NCI-H2029 treated with DMSO at 0.1 percent for 48 hours (cell line): ENCODE measurements around the gene SORCS2.
"Not testable (repeated sequence)": the region's sequence is repeated elsewhere in the genome, so short reads cannot be mapped to it uniquely, and the experiment has no call there.

ENCODE experiments used
- DNase-seq: peaks from one replicate; lab custom pipeline; 2025; lab: John Stamatoyannopoulos, UW

The SORCS2 gene

DNA sequence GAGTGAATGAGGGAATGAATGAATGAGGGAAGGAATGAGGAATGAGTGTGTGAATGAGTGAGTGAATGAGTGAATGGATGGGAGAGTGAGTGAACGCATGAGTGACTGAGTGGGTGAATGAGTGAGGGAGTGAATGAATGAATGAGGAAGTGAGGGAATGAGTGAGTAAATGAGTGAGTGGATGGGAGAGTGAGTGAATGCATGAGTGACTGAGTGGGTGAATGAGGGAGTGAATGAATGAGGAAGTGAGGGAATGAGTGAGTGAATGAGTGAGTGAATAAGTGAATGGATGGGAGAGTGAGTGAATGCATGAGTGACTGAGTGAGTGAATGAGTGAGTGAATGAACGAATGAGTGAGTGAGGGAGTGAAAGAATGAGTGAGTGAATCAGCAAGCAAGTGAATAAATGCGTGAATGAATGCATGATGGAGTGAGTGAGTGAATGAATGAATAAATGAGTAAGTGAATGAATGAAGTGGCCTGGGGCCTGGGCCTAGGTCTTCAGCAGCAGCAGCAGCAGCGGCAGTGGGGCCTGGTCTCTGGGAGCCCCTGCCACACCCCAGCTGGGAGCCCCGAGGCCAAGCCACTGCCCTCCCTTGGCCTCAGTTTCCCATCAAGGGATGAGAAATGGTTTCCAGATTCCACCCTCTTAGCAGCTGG is 258.6 kb downstream of the SORCS2 start:
- DNase-seq = no peak

DNA sequence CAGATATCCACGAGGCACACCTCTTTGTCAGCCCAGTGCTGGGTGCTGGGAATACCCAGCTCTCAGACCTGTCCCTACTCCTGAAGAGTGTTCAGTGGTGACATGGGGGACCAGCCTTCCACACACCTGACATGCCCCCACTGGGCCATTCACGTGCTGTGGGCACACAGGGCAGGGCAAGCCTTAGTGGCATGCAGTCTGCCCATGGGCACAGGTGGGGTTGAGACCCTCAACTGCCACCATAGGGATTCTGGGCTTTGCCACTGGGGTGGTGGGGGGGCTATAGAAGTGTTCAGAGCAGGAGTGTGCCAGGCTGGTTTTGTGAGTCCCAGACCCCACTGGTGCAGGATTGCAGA is 259.1 kb downstream of the SORCS2 start:
- no peak for DNase-seq

DNA sequence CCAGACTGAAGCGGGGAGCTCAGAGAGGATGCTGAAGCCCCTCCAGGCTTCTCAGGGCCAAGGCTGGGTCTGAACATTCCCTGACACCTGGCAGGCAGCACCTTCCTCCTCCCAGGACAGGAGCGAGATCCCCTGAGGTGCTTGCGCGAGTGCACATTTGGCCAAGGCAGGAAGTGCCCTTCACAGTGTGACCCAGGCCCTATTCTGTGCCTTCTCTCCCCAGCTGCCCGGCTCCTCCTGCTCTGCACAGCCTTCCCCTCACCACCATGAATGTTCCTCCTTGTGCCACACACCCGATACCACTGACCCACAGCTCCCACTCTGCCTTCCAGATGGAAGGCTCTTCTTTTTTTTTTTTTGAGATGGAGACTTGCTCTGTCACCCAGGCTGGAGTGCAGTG is 259.5 kb downstream of the SORCS2 start:
- no peak for DNase-seq

DNA sequence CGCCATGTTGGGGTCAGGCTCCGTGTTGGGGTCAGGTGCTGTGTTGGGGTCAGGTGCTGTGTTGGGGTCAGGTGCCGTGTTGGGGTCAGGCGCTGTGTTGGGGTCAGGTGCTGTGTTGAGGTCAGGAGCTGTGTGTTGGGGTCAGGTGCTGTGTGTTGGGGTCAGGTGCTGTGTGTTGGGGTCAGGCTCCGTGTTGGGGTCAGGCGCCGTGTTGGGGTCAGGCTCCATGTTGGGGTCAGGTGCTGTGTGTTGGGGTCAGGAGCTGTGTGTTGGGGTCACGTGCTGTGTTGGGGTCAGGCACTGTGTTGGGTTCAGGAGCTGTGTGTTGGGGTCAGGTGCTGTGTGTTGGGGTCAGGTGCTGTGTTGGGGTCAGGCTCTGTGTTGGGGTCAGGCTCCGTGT is 260.5 kb downstream of the SORCS2 start:
- not testable (repeated sequence) for DNase-seq

DNA sequence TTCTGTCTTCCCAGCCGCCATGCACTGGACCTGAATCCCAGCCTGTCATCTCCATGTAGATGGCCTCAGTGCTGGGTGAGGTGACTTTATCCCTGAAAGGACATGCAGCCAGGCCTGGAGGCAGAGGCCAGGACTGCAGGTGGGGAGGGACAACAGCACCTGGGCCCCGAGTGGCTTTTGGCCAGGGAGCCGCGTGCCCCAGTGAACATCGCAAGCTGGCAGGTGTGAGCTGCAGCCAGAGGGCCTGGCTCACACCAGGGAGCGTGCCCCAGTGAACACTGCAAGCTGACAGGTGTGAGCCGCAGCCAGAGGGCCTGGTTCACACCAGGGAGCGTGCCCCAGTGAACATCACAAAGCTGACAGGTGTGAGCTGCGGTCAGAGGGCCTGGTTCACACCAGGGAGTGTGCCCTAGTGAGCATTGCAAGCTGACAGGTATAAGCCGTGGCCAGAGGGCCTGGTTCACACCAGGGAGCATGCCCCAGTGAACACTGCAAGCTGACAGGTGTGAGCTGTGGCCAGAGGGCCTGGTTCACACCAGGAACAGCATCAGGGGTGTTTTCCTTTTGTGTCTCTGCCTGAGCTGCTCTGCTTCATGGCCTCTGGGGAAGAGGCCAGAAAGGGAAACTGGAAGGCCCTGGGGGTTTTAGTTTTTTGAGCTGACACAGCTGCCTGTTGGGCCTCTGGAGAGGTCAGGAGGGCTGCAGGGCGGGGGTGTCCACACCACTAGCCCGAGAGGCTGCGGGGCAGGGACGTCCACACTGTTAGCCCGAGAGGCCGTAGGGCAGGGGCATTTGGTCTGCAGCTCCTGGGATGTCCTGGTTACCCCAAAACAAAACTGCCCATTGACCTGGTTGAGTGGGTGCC is 265.1 kb downstream of the SORCS2 start:
- no peak for DNase-seq

DNA sequence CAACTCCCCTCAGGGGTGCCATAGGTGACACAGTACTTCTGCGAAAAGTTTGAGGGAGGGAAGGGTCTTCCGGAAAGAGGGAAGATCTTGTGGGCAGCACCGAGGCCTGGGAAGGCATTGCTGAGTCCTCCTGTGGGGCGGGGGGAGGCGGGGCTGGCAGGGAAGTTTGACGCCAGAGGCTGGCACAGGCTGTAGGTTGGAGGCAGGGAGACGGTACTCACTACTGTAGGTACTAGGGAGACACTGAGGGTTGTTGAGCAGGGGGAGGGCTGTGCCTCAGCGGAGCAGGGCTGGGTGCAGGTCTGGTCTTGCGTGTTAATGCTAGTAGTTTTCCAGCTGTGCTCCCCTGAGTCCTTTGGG is 265.7 kb downstream of the SORCS2 start:
- DNase-seq = no peak

DNA sequence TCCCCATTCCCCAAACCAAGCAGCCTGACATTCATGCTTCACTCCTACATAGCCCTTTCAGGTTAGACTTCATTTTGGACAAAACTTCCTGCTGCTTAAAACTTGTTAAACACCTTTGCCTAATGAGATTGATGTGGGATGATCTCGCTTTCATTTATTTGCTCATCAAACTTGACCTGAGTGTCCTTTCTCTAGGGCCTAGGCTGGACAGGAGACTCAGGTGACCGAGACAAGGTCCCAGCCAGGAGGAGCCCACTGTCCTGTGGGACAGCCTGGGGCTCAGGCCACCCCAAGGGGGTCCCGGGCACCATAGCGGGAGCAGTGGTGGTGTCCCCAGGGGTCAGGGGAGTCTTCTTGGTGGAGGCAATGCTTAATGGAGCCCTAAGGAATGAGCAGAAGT is 266.1 kb downstream of the SORCS2 start:
- DNase-seq = no peak

DNA sequence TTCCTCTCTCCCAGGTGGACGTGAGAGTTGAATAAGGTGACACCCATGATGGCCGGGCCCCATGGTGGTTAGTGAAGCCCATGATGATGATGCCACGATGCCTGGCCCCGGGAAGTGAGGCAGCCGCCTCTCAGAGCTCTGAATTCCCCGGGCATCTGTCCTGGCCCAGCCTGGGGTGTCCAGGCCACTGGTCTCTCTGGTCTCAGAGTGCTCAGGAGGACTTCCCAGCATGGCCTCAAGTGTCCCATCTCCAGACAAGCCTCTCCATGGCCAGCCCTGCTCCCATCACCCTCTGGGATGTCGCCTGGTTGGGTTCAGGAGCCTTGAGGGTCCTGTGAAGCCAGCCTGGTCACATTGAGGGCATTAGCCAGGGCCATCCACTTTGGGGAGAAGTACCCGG is 267.1 kb downstream of the SORCS2 start:
- no peak for DNase-seq

DNA sequence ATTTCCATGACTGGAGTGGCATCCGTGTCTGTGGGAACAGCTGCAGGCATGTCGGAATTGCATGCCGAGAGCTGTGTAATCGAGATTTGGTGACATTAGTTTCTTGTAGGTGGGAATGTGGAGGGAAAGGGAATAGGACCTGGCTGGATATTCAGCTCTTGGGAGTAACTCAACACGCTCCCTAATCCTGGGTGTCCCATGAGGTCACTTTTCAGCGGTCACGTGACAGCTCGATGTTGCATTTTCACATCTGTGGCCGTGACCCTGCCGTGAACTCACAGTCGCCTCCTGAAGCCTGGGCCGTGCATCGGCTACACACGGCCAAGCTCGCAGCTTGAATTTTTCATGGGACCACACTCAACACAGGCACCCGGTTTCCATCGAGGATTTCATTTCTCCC is 268.2 kb downstream of the SORCS2 start:
- DNase-seq = no peak

DNA sequence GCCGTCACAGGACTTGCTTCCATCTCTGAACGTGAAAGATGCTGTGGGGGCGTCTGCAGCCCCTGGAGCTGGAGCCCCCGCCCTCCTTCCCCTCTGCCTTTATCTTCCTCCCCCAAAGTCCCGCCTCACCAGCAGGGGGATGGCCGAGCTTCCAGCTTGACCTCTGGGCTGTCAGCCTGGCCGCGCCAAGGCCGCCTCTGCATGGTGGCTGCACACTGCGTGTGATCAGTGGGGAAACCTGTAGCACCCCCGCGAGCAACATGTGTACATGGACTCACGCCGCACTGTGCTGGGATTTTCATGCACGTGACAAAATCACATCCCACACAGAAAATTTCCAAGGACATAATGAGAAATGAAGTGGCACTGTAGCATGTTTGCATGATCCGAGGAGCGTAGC is 268.9 kb downstream of the SORCS2 start:
- DNase-seq = no peak

DNA sequence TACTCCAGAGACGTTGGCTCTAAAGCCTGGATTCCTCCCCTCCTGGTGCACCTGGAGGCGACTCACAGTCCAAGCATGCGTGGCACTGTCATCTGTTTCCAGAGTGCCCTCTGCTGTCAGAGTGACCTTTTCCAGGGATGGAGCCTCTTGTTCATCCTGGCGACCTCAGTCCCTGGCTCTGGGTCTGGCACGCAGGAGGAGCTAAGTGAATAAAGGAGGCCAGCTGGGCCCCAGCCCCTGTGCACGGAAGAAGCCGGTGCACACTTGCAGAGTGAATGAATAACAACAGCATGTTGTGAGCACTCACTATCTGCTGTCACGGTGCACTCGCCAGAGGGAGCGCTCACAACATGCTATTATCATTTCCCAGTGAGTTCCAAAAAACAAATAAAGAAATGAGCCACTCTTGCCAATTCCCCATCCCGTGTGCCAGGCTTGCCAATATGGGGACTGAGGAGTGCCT is 270.2 kb downstream of the SORCS2 start:
- DNase-seq = peak; percentile 69

DNA sequence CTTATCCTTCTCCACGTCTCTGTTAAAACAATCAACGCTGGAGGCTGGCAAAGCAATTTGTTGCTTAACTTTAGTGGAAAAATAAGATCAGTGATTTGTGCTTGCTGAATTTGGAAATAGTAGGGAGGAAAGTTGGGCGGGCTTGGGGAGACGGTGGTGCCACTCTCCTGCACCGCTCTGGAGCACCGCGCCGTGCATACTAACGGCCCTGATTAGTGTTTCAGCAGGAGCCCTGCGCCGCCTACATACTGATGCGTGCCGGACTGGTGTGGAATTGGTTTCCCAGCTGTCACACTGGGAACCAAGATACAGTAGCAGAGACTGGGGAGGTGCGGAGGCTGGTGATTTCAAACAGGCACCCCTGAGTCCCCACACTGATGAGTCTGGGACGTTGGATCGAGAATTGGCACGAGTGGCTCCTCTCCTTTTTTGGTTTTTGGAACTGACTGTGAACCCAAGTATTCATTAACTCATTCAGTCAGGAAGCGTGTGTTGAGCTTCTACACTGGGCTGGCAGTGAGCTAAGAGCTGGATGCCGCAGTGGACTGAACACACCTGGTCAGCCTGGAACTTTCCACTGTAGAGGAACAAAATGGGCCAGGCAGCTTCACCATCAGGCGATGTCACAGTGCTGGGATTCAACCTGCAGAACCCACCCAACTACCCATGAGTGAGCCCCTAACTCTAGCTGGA is 271.4 kb downstream of the SORCS2 start:
- no peak for DNase-seq

DNA sequence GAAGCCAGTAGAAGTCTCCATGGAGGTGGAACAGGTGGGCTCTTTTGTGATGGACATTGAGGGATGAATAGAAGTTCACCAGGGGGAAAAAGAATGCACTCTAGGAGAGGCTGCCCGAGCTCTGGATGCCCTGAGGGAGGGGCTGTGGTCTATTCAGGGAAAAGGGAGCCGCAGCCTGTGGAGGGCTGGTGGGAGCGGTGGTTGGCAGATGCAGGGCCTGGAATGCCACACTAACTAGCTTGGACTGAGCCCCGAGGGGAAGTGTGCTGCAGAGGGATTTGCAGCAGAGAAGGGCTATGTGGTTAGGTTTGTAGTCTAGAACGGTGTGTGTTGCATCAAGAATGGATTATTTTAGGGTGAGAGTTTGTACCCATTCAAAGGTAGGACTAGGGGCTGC is 271.9 kb downstream of the SORCS2 start:
- DNase-seq = no peak

DNA sequence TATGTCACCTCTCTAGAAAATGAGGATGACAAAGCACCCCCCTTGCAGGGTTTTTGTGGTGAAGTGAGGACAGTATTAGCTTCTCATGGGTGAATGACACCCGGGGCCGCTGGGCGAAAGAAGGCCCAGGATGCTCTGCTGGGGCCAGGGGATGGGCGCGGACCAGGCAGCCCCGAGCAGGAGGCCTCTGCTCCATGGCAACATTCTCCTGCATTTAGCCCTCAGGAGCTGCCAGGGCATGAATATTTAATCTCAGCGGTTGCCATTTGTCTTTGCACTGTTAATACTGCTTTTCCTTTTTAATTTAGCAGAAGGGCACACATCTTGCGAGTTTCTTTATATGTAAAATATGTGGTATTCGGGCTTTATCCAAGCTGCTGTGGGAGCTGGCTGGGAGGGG is 272.7 kb downstream of the SORCS2 start:
- no peak for DNase-seq

DNA sequence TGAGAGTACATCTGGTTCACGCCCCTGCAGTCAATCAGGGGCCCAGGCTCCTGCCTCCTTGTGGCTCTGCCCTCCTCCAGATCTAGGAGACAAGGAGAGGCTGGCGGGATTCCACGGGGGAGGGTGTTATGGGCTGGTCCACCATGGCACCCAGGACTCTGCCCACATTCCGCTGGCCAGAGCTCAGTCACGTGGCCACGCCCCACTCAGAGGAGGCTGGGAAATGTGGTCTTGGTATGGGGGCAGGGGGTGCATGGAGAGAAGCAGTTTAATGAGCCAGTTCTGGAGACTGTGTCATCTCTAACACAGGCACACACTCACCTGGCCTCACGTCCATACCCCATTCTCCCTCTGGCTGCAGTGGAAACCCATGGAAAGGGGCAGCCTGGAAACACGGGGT is 273.9 kb downstream of the SORCS2 start:
- no peak for DNase-seq

DNA sequence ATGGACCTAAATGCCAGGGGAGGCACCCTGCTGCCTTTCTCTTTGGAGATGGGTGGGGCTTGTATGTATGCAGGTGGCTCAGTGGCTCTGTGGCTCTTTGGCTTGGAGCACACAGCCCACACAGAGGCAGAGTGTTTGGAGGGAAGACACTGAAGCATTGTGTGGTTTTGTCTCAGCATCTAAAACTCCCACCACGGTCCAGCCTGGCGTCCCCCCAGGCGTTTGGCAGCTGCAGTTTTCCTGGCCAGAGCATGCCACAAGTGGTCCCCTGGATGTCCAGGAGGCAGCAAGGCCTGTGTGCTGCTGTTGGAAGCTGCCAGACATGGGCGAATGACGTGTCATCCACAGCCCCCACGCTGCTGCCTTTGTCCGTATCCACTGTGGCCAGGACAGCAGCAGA is 274.6 kb downstream of the SORCS2 start:
- no peak for DNase-seq

DNA sequence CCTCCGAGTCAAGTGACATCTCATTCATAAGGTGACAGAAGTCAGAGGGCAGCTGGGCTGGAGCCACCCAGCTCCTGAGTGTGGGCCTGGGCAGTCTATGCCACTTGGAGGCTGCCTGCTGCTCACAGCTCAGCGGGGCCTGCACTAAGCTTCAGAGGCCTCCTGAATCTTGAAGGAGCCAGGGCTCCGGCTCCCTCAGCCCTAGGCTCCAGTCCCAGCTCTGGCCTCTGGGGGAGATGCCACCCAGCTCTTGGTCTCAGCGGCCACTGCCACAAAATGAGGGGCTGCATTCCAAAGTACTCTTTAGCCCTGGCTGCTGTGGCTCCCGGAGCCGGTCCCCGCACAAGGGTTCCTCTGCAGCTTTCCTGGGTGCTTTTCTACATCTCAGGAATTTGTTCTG is 275.1 kb downstream of the SORCS2 start:
- no peak for DNase-seq

DNA sequence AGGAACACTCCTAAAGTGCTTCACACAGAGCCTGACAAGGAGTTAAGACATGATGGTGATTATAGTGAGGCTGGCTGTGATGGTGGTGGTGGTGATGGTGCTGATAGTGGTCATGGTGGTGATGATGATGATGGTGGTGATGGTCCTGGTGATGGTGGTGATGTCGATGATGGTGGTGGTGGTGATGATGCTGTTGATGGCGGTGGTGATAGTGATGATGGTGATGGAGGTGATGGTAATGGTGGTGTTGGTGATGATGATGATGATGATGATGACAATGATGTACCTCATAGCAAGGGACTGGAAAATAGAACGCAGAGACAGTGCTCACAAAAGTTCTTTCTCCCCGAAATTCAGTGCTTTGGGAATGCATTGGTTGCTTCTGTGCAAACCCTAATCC is 276.7 kb downstream of the SORCS2 start:
- DNase-seq = no peak

DNA sequence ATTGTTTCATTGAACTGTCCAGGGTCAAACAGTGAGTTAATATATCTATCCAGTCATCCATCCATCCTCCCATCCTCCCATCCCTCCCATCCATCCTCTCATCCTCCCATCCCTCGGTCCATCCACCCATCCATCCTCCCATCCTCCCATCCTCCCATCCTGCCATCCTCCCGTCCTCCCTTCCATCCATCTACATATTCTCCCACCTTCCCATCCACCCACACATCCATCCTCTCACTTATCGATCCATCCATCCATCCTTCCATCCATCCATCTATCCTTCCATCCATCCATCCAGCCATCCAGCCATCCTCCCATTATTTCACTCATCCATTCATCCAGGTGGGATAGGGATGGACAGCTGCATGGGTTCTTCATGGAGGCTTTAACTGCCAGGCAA is 277.8 kb downstream of the SORCS2 start:
- no peak for DNase-seq

DNA sequence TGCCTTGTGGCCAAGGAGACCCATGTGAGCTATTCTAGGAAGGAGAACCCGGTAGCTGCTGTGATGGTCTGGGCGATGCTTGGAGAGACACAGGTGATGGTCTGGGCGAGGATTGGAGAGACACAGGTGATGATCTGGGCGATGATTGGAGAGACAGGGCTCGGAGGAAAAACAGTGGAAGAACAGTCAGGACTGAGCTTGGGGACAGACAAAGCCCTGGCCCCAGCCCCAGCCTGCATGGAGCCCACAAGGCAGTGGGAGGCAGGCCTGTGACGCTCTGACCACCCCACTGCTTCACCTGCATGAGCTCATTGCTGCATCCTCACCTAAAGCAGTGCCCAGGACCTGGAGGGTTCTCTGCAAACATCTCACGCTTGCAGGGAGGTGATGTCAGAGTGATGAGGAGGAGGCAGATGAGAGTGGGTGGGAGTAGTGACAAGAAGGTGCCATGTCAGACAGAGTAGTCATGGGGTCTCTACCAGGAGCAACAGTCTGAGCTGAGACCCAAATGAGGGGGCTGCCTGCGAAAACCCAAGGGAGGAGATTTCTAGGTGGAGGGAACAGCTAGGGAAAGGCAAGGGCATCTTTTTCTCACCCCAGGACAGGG is 278.3 kb downstream of the SORCS2 start:
- DNase-seq = no peak

DNA sequence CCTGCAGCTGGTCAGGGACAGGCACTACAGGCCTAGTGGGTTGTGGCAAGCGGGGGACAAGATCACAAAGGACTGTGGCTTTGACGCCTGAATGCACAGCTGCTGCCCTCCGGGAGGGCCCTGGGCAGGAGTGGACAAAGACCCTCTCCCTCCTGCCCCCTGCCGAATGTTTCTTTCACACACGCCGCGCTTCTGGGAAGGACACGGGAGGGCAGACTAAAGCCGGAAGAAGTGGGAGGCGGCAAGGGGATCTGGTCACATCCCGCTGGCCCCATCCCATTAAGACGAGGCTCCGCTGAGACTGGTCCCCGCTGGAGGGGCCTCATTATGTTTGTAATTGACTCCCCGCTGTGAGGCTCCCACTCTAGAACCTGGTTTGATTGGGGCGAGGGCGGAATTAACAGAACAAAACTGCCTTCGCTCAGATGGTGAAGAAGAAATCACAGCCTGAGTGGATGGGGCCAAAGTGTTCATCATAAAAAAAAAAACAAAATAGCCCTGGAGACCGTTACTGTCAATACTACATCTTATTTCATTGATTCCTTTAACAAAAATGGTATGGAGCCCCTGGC is 280.2 kb downstream of the SORCS2 start:
- no peak for DNase-seq

DNA sequence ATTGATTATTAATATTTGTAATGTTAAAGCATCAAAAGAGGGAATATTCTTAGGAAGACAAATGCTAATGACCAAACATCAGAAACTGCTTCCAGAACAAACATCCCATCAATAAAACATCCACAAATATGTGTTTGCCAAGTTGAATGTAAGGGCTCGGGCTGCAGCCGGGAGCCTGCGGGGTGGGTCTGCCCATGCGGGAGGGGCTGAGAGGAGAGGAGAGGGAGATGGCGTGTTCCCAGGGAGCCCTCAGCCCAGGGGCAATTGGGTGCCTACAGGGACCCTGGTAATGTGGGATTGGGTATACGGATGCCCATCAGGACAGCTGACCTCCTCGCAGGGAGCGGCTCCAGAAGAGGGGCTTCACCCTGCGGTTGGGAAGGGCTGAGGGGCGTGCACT is 280.7 kb downstream of the SORCS2 start:
- DNase-seq = no peak
